GM18502 (cell line): ENCODE results near the gene NKX2-2.

Source experiments
- ATAC-seq: cut with Tn5 transposase; IDR thresholded peaks from one replicate; pipeline ENCODE4 v1.9.1; 2021; ENCODE audit warnings: mild to moderate bottlenecking; ENCODE audit not compliant: unreplicated experiment, poor library complexity

The NKX2-2 gene

GRCh38 chr20:21522481-21523280, 8.8 kb upstream of the NKX2-2 start:
- no peak for ATAC-seq

DNA sequence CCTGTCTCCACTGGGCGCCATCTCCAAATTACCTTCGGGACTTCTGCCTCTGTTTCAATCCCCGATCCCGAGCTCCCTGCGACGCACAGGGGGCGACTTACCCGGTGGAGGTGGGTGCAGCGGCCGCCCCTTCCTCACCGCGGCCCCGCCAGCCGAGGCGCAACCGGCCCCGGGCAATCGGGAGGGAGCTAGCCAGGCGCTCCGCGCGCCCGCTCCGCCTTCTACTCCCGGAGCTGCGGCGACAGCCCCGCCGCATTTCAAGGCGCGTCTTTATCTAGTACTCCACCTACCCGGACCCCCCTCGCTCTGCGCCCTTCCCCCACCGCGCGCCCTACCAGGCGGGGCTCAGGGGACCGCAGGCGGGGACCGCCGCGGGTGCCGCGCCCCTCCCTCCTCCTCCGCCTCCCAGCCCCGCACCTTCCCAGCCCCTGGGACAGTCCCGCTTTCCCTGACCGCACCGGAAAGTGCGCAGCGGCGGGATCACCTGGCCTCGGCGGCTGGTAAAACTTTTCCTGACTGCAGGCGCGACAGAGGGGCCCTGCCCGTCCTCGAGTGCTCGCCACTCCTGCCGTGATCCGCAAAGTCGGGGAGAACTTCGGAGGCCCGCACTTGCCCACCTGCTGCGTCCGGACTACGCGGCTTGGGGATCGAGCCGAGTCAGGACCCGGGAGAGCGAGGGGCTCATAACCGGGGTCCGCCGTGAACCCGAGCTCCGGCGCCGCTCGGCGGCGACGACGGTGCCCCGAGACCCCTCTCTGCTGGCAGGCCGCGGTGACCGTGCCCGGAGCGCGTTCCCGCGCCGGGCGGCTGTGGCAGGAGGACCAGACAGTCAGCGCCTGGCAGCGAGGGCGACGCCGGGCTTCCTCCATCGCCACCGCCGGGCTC, 8.0 kb upstream of the NKX2-2 start:
- no peak for ATAC-seq

DNA sequence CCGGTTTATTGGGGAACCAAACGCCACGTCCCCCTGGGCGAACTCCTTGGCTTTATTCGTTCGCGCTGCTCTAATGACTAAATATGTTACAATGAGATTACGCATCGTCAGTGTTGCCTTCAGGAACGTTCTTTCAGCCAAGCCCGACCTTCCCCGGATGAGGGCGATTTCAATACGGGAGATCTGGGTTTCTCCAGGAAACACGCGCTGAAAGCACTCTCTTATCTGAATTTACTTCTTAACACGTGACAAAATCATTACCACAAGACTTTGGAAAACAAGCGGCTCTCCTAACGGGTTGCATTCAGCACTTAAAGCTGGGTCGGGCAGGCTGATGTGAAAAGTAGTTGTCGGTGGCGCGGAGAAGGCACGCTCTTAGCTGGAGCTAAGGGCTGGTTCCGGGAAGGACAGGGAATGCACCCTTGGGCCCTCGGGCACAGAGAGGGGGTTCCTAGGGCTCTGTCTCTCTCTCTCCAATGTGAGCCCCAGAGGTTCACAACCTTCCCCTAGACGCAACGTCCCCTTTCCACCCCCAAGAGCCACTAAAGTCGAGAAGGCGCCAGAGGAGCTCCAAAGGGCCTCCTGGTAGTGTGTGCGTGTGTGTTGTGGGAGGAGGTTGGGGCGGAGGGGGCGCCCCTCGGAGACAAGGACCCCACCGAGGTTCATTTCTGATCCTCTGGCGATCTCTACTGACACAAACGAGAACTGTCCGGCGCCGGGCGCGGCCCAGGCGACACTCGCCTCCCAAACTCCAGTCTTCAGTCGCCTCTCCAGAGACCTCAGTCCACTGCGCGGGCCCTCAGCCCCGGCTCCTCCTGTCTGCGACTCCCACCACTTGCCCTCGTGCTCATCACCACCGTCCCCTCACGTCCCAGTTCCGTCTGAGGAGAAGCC, 7.1 kb upstream of the NKX2-2 start:
- ATAC-seq: no peak

DNA sequence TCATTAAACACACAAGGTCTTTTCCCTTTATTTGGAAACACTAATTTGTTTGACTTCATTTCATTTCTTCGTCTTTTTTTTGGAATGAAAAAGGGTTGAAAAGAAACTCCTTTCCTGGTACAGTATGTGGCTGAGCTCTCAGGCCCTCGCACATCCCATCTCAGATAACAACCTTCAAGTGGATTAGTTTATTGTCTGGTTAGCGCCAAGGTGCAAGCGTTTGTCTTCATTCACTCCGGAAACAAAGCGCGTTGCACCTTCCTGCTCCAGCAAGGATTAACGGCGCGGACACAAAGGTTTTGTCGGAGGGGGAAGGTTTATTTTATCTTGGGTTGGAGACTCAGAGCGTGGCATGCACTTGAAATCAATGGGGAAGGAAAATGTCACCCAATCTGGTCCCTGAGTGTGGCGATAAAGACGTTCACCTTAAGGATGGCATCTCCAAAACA, 5.3 kb upstream of the NKX2-2 start:
- no peak for ATAC-seq

DNA sequence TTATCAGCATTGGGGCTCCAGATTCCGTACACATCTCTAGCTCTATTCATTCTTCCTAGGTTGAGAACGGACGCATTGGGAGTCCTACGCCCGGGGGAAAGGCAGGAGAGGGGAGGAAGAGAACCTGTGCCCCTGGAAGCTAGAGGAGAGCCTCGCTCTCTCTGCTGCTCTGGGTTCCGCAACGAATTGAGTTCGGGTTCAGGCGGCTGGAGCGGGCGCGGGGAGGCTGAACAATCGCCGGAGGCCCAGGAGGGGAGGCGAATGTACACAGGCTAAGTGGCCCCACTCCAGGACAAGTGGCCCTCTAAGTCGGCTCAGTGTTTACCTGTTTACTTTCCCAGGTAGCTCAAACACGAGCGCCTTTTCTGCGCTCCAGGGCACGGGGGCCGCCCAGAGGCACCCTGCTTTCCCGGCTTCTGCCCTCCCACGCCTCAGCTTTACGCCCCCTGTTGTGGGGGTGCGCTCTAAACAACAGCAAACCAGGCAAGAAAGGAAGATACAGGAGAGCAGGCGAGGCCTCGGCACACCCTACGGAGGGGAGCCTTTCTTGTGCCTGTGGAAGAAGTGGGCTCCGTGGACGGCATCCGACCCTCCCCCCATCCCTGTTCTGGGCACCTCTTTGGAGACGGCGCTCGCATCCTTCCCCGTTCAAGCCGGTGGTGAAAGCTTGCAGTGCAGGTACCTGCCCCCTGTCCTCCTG, 4.6 kb upstream of the NKX2-2 start:
- no peak for ATAC-seq

DNA sequence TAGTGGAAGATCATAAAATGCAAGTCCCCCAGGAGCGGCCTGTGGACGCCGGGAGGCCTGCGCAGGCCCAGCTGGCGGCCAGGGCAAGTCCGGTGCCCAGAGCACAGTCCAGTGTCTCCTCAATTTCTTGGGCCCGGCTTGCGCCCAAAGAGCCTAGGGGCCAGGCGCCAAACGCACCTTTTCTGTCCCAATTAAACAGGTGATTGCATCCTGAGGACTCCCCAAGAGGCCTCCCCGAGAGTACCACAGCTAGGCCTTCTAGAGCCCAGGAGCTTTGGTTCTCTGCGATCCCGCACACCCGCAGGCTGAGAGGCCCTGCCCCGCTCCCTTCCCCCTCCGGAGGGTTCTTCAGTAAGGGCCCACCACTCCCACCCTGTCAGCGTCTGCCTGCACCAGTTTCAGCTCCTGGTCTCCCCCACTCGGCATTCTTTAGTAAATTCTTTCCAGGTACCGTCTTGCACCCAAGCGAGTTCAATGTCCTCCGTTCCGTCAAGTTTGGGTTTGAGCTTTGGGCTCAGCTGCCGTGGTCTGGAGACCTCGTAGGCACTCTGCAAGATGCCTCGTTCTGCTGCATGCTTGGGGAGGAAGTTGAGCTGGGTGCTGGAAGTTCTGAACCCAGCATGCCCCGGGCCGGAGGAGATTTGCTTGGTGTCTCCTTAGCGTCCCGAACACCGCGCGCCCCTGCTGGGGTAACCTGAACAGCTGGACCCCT, 3.9 kb upstream of the NKX2-2 start:
- no peak for ATAC-seq

DNA sequence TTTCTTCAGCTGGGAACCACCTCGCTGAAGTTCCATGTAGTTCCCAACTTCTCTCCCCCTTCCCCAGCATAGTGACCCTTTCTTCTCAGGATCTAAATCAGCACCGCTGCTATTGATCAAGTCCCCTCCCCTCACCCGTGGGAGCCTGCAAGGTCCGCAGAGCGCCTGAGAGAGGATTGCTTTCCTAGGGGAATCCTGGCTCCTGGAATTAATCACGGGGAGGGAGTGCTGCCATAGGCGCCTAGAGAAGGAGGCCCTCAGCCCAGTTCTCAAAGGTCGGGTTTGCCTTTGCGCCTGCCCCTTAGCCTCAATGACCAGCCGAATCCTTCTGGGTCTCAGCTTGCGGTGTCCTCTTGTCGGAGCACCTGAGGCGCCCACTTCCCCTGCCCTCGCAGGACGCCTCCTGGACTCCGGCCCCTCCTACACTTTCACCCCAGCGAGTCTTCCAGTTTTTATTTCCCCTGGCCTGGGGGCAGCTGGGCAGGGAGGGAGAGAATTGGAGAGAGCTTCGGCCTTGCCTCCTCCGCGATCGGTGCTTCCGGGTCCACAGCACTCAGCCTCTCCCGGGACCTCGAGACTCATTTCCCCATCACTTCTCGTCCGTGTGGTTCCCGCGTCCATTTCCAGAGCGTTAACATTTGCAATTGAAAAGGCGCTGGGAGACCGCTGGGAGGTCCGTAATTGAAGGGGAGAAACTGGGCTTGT, 3.1 kb upstream of the NKX2-2 start:
- ATAC-seq: no peak

DNA sequence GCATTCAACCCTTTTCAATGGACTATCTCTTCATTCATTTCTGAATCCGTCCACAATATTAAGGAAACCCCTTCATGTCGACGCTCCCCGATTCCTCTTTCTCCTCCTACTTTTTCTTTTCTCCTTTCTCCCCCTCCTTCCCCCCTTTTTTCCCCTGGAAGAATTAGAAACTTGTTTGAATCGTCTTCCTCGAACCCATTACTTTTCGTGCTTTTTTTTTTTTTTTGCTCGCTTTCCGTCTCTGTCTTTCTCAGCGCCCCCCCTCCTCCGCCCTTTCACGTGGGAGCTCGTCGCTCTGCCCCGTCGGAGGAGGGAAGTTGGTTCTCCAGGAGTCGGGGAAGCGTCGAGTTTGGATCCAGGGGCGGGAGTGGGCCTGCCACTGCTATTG, 2.3 kb upstream of the NKX2-2 start:
- no peak for ATAC-seq

DNA sequence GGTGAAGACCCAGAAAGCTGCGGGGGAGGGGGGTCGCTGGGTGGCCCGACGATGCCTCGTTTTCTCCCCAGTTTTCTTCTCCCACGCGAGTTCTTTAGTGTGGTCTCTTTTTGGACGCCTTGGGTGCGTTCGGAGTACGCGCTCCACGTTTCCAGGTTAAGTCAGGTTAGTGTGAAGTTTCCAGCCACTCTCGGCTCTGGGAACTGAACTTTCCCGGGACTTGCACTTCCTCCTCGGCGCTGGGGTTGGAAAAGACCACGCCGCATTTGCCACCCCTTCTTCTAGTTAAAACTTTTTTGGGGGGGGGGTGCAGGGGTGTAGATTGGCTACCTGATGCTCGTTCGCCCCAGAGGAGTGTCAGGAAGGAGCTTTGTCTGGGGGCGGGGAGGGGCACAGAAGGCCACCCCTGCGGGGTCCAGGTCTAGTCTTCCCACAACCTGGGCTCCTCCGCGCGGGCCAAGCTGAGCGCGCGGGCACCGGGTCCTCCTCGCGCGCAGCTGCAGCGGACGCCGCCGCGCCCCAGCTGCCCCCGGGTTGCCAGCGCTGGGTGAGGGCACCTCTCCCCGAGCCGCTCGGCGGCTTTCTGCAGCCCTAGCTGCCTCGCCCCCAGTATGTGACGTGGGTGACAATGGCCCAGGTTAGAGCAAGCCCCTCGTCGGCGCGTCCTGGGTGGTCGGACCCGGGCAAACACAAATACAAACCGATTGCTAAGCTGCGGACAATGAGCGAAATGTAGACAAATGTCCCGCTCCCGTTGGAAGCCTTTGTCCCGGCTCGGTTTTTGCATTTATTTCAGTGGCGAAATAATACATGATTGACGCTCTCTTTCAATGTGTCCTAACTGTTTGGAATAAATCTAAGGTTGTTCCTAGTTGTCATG, 1.7 kb upstream of the NKX2-2 start:
- no peak for ATAC-seq

DNA sequence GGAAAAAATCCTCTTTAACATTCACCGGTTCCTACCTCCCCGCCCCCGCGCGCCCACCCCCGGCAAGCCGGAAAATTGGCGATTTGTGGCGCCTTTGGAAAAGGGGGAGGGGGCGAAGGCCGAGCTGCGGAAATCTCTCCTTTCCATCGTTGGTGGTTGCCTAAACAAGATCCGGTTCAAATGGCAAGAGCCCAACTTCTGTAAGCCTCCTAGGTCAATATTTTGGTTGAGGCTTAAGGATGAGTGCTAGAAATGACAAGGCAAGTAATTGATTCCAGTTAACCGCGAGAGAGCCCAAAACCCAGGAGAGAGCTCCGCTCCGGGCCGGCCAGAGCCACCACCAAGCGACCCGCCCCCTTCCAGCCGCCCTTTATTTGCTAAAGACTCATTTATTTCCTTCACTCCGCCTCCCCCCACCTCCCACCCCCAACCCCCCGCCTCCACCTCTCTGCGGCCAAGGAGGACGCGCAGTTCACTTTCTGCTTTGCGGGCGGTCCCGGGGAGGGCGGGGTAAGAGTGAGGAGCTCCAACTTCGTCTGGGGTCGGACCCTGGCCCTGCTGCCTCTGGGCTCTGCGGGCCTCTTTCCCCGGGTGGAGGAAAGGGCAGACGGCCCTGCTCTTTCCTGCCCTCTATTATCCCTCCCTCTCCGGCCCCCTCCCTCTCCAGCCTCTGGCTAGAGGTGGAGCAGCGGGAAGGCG, 838 bp upstream of the NKX2-2 start:
- no peak for ATAC-seq

GRCh38 chr20:21513181-21513663, 642 bp downstream of the NKX2-2 start:
- no peak for ATAC-seq

- ATAC-seq: no peak
These were observed 1.2 kb downstream of the NKX2-2 start for GRCh38 chr20:21512634-21513180.

DNA sequence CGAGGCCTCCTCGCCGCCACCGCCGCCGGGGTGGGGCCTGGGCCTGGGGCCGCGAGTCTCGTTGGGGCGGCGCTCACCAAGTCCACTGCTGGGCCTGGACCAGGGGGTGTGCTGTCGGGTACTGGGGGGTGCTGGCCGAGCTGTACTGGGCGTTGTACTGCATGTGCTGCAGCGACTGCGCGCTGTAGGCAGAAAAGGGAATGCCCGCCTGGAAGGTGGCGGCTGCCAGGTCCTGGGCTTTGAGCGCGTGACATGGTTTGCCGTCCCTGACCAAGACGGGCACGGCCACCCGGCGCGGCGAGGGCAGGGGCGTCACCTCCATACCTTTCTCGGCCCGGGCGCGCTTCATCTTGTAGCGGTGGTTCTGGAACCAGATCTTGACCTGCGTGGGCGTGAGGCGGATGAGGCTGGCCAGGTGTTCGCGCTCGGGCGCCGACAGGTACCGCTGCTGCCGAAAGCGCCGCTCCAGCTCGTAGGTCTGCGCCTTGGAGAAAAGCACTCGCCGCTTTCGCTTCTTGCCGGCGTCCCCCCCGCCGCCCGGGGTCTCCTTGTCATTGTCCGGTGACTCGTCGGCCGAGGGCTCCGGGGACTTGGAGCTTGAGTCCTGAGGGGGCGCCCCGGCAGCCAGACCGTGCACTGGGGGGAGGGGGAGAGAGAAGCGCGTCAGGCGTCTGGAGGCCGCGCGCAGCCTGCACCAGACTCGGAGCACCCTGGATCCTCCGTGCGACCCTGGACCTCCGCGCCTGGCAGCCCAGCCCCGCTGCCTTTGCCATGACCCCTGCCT, 1.8 kb downstream of the NKX2-2 start:
- no peak for ATAC-seq

DNA sequence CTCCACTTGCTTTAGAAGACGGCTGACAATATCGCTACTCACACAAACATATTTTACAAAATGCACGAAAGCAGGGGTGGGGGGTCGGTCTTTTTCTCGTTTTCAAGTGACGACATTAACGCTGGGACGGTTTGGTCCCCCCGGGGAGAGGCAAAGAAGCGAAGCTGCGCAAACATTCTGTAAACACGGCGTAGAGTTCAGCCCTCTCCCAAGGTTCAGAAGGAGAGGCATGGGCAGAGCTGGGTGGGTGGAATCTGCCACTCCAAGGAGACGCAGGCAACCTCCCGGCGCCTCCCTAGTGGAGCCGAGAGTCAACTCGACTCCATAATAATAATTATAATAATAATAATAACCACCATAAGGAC, 2.4 kb downstream of the NKX2-2 start:
- no peak for ATAC-seq

DNA sequence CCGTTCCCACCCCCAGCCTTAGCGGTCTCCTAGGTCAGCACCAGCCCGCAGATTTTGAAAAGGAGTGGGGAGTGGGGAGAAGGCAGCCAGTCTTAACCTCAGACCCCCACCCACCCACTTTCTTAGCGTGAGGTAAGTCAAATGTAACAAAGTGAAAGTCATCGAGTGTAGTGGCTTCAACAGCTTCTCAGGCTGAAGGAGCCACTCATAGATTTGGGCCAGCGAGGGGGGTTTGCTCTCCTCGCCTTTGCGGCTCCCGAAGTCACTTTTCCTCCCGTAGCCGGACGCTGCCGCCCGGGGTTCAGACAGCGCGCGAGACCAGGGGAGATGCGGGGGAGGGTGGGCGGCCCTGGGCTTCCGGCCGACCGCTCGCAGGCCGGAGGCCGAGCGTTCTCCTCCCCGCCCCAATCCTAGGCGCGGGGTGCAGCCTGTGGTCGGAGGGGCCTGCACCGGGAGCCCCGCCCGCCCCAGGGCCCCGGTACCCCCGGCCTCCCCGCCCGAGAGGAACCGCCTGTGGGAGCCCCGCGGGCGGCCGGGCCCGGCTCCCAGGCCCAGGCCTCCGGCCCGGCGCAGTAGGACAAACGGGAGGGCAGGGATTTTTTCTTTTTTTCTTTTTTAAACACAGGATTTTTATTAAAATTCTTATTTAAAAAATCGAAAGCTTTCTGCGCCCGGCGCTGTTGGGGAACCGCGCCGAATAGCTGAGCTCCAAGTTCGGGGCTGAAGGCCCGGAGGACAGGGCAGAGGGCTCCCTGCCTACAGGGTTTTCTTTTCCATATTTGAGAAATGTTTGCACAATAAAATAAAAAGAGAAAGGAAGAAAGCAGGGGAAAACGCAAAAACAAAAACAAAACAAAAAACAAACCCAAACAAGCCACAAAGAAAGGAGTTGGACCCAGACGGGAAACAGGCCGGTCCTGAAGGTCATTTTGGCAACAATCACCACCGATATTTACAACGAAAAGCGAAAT, 3.2 kb downstream of the NKX2-2 start:
- ATAC-seq: no peak
